Natural killer cell (primary cell): ENCODE results near the gene GPRIN1. TPM values are rescaled to one million over a fixed set of nuclear protein-coding genes. Genes with fewer than 3 reads are reported as not detected.

Experiments used
- ATAC-seq, 3 donors: fragments of 150-1000 bp in 2 of 3; fragments of 200-7000 bp in 1 of 3; cut with Tn5 transposase; 1 replicate in 1 of 3; 2 replicates in 2 of 3; pipeline ENCODE4 v1.10.0; 2021; ENCODE audit warnings: mild to moderate bottlenecking in 2 of 3, moderate library complexity in 2 of 3
- DNase-seq, 2 donors: peaks; one replicate each; pipeline versions ENCODE4 v3.0.0 to v3.0.0-alpha.2; 2013 to 2021; ENCODE audit warnings: mixed read lengths in 1 of 2
- H3K27ac ChIP-seq: one replicate; pipeline ENCODE4 v1.5.1; 2013; ENCODE audit warnings: mild to moderate bottlenecking, low read length
- H3K27me3 ChIP-seq: one replicate; pipeline ENCODE4 v1.6.1; 2013; ENCODE audit warnings: low read length; ENCODE audit not compliant: control insufficient read depth, insufficient read depth
- H3K36me3 ChIP-seq: one replicate; pipeline ENCODE4 v1.6.1; 2013; ENCODE audit warnings: low read length; ENCODE audit not compliant: control insufficient read depth, insufficient read depth
- H3K4me1 ChIP-seq: one replicate; pipeline ENCODE4 v1.6.1; 2013; ENCODE audit warnings: low read length; ENCODE audit not compliant: control insufficient read depth, insufficient read depth
- H3K4me3 ChIP-seq: one replicate; pipeline ENCODE4 v1.5.1; 2013; ENCODE audit warnings: low read length
- H3K9me3 ChIP-seq: one replicate; pipeline ENCODE4 v1.6.1; 2013; ENCODE audit warnings: low read length; ENCODE audit not compliant: control insufficient read depth, insufficient read depth
- H3K27ac Mint-ChIP-seq, 2 donors: one replicate each; pipeline ENCODE4 v1.8.0; 2022; ENCODE audit warnings: mild to moderate bottlenecking in 2 of 2, mixed read lengths in 2 of 2, moderate library complexity in 1 of 2
- H3K27me3 Mint-ChIP-seq, 2 donors: one replicate each; pipeline ENCODE4 v1.8.0; 2022; ENCODE audit warnings: low read depth in 2 of 2, mixed read lengths in 2 of 2
- H3K36me3 Mint-ChIP-seq: one replicate; pipeline ENCODE4 v1.8.0; 2022; ENCODE audit warnings: mixed read lengths
- H3K4me1 Mint-ChIP-seq, 2 donors: one replicate each; pipeline ENCODE4 v1.8.0; 2022; ENCODE audit warnings: mixed read lengths in 2 of 2
- H3K4me3 Mint-ChIP-seq: one replicate; pipeline ENCODE4 v1.8.0; 2022; ENCODE audit warnings: mild to moderate bottlenecking, moderate library complexity, mixed read lengths
- H3K9me3 Mint-ChIP-seq, 2 donors: one replicate each; pipeline ENCODE4 v1.8.0; 2022; ENCODE audit warnings: mixed read lengths in 2 of 2
- CTCF ChIP-seq: fragments of 200-600 bp; IDR thresholded peaks from one replicate; pipeline ENCODE4 v1.8.0; 2022; ENCODE audit warnings: antibody characterized with exemption
- WGBS: methylation state at CpG from one replicate; pipeline ENCODE4 v1.1.7; 2013; ENCODE audit warnings: missing lambda C conversion rate; ENCODE audit not compliant: insufficient coverage; 5-methylcytosine and 5-hydroxymethylcytosine counted together
- intact Hi-C: fragments of 100-400 bp; cut with micrococcal nuclease; formaldehyde crosslinking; loops from one replicate; pipeline ENCODE4 v1.14.2; 2022
- total RNA-seq, 4 donors: library from RNA; stranded (reverse); fragments of 120-200 nt in 1 of 4; gene quantifications; one replicate each; pipeline versions ENCODE4 v1.2.3 to v1.2.4, GENCODE V29; 2013 to 2022

Gene GPRIN1
- total RNA-seq, 3 donors from 2014 or later (not counting 1 experiment from before 2014, with no cell fraction given) = 0.92 to 1.5 (median 1.3) TPM

- peaks cover 4% of the 10 kb centered on the region for H3K27me3 ChIP-seq
- no peak overlapping the region for H3K27ac ChIP-seq
- Mint-ChIP-seq H3K27ac (no peak overlapping the region), H3K4me3 (no peak overlapping the region), H3K4me1 (peaks cover 9 to 10% of the 10 kb centered on the region in 2 donors), H3K9me3 (no peaks in the 10 kb centered on the region), H3K36me3 (no peaks in the 10 kb centered on the region), H3K27me3 (peaks cover 25 to 41% of the 10 kb centered on the region in 2 donors)
- DNase-seq (no peak), ATAC-seq (no peak)
- H3K4me3 ChIP-seq = no peak overlapping the region
- no peak for TF ChIP-seq CTCF
- intact Hi-C loops = no loop called here
- H3K4me1 ChIP-seq = peaks cover 13% of the 10 kb centered on the region
- 89% methylated on average over 6 of the region's 6 CpGs for WGBS
- no peaks in the 10 kb centered on the region for H3K9me3 ChIP-seq
- no peaks in the 10 kb centered on the region for H3K36me3 ChIP-seq
Observed at GRCh38 chr5:176612008-176612407, 2.1 kb upstream of the GPRIN1 start.

- ATAC-seq (peak in 1 of 3 donors; percentile 47), DNase-seq (peak; percentile 51 to 80)
- H3K9me3 Mint-ChIP-seq = no peaks in the 10 kb centered on the region
- TF ChIP-seq CTCF = no peak
- H3K4me1 Mint-ChIP-seq = peaks cover 9 to 10% of the 10 kb centered on the region in 2 donors
- Histone ChIP-seq H3K27ac (no peak overlapping the region), H3K4me3 (no peak overlapping the region), H3K27me3 (peaks cover 4% of the 10 kb centered on the region), H3K9me3 (no peaks in the 10 kb centered on the region), H3K36me3 (no peaks in the 10 kb centered on the region), H3K4me1 (peaks cover 13% of the 10 kb centered on the region)
- H3K27me3 Mint-ChIP-seq = peaks cover 25 to 35% of the 10 kb centered on the region in 2 donors
- intact Hi-C loops = no loop called here
- WGBS = 12% methylated on average over 10 of the region's 10 CpGs
- no peak overlapping the region for H3K27ac Mint-ChIP-seq
- no peaks in the 10 kb centered on the region for H3K36me3 Mint-ChIP-seq
- no peak overlapping the region for H3K4me3 Mint-ChIP-seq
Observed at GRCh38 chr5:176611435-176611834, 1.5 kb upstream of the GPRIN1 start.

- H3K4me1 ChIP-seq = peaks cover 13% of the 10 kb centered on the region
- no peaks in the 10 kb centered on the region for H3K9me3 Mint-ChIP-seq
- no peaks in the 10 kb centered on the region for H3K36me3 ChIP-seq
- intact Hi-C loops = no loop called here
- H3K27ac ChIP-seq = no peak overlapping the region
- H3K4me3 Mint-ChIP-seq = peak overlapping the region; percentile 82
- peaks cover 9 to 10% of the 10 kb centered on the region in 2 donors for H3K4me1 Mint-ChIP-seq
- 0% methylated on average over 8 of the region's 31 CpGs for WGBS
- no peak for DNase-seq
- no peak for TF ChIP-seq CTCF
- H3K4me3 ChIP-seq = peak overlapping the region; percentile 68
- no peaks in the 10 kb centered on the region for H3K9me3 ChIP-seq
- peak in 2 of 3 donors; percentile 4 to 8 for ATAC-seq
- H3K27me3 ChIP-seq = peaks cover 4% of the 10 kb centered on the region
- H3K27ac Mint-ChIP-seq = no peak overlapping the region
- peaks cover 19 to 25% of the 10 kb centered on the region in 2 donors for H3K27me3 Mint-ChIP-seq
- no peaks in the 10 kb centered on the region for H3K36me3 Mint-ChIP-seq
Observed at GRCh38 chr5:176610435-176610773, 448 bp upstream of the GPRIN1 start.
